Fibroblast of lung (primary cell): ENCODE data around the gene PLAAT4. TPM values are rescaled to one million over a fixed set of nuclear protein-coding genes. Genes with fewer than 3 reads are reported as not detected.

Source experiments
- DNase-seq, 2 donors: peaks; one replicate each; pipeline versions ENCODE4 v3.0.0 to v3.0.0-alpha.2; 2010; ENCODE audit warnings: low read depth in 2 of 2
- H2AFZ ChIP-seq: 2 replicates; pipeline ENCODE4 v1.5.1; 2012; ENCODE audit warnings: low read length, control low read depth, inconsistent platforms
- H3K27ac ChIP-seq: 2 replicates; pipeline ENCODE4 v1.5.1; 2011; ENCODE audit warnings: low read length, control low read depth; ENCODE audit not compliant: insufficient read depth
- H3K27me3 ChIP-seq: 2 replicates; pipeline ENCODE4 v1.5.1; 2011; ENCODE audit warnings: mild to moderate bottlenecking, low read length; ENCODE audit not compliant: control insufficient read depth, insufficient read depth
- H3K36me3 ChIP-seq: 2 replicates; pipeline ENCODE4 v1.5.1; 2011; ENCODE audit warnings: low read length; ENCODE audit not compliant: control insufficient read depth, insufficient read depth
- H3K4me1 ChIP-seq: 2 replicates; pipeline ENCODE4 v1.5.1; 2011; ENCODE audit warnings: low read length; ENCODE audit not compliant: control insufficient read depth, insufficient read depth; ENCODE audit errors: extremely low read depth
- H3K4me2 ChIP-seq: 2 replicates; pipeline ENCODE4 v1.5.1; 2011; ENCODE audit warnings: low read length, control low read depth; ENCODE audit not compliant: insufficient read depth; ENCODE audit errors: extremely low read depth
- H3K4me3 ChIP-seq, 4 experiments: fragments of 200-600 bp in 1 of 4; sonication (generic) in 1 of 4; replicated peaks in 1 of 4; 2 replicates each; pipeline ENCODE4 v1.5.1; 2011 to 2016; ENCODE audit warnings: low read length in 4 of 4, low read depth in 3 of 4, mild to moderate bottlenecking in 3 of 4, control low read depth in 2 of 4, inconsistent platforms in 1 of 4, mixed read lengths in 1 of 4; ENCODE audit not compliant: insufficient read depth in 1 of 4; ENCODE audit errors: control extremely low read depth in 1 of 4
- H3K79me2 ChIP-seq: 2 replicates; pipeline ENCODE4 v1.5.1; 2012; ENCODE audit warnings: mild to moderate bottlenecking, low read length, inconsistent platforms; ENCODE audit not compliant: control insufficient read depth, insufficient read depth
- H3K9ac ChIP-seq: 2 replicates; pipeline ENCODE4 v1.5.1; 2011; ENCODE audit warnings: mild to moderate bottlenecking, low read length, control low read depth; ENCODE audit not compliant: insufficient read depth
- H3K9me3 ChIP-seq: 2 replicates; pipeline ENCODE4 v1.5.1; 2012; ENCODE audit warnings: low read depth, low read length; ENCODE audit not compliant: control insufficient read depth, insufficient read depth
- H4K20me1 ChIP-seq: 2 replicates; pipeline ENCODE4 v1.5.1; 2011; ENCODE audit warnings: low read length; ENCODE audit not compliant: control insufficient read depth, insufficient read depth; ENCODE audit errors: extremely low read depth
- CTCF ChIP-seq, 2 donors: IDR thresholded peaks in 1 of 2; conservative IDR thresholded peaks in 1 of 2; 1 replicate in 1 of 2; 2 replicates in 1 of 2; pipeline ENCODE4 v1.5.1; 2011 to 2012; ENCODE audit warnings: low read length in 2 of 2, control low read depth in 1 of 2, inconsistent platforms in 1 of 2, low read depth in 1 of 2, mild to moderate bottlenecking in 1 of 2
- EZH2 ChIP-seq: IDR thresholded peaks from 2 replicates; pipeline ENCODE4 v1.5.1; 2012; ENCODE audit warnings: low read length, control low read depth, mild to moderate bottlenecking; ENCODE audit errors: missing control alignments
- polyA plus RNA-seq, 2 donors: library from polyadenylated mRNA; depleted of rRNA in 1 of 2; stranded (reverse) in 1 of 2; unstranded in 1 of 2; fragments of >200 nt; gene quantifications; 2 replicates each; pipeline ENCODE4 v1.2.1, GENCODE V29; 2011 to 2012; ENCODE audit warnings: missing spikeins in 1 of 2
- total RNA-seq: library from RNA; depleted of rRNA; stranded (reverse); fragments of >200 nt; gene quantifications from 2 replicates; pipeline ENCODE4 v1.2.1, GENCODE V29; 2014

The PLAAT4 gene
- total and polyA plus RNA-seq, 2 donors (not counting 1 experiment from before 2014, with no cell fraction given): 47.4 to 85.7 TPM

GRCh38 chr11:63554877-63555223 lies 18.2 kb downstream of the PLAAT4 start:
- Histone ChIP-seq H3K27ac (no peak overlapping the region), H3K9ac (no peak overlapping the region), H4K20me1 (no peaks in the 10 kb centered on the region), H3K4me3 (no peak overlapping the region), H3K4me2 (no peak overlapping the region), H3K79me2 (no peaks in the 10 kb centered on the region), H2AFZ (no peak overlapping the region), H3K4me1 (no peaks in the 10 kb centered on the region), H3K27me3 (no peaks in the 10 kb centered on the region), H3K9me3 (no peaks in the 10 kb centered on the region), H3K36me3 (no peaks in the 10 kb centered on the region)
- no peak for DNase-seq
- TF ChIP-seq CTCF (conservative IDR thresholded peaks at IDR 0.05 in 1 of 2, IDR thresholded peaks at IDR 0.05 in 1 of 2; ENCODE audit: low read depth in 1 of 2, low read length in 2 of 2) (no peak), EZH2 (no peak)

GRCh38 chr11:63556404-63557013 lies 19.9 kb downstream of the PLAAT4 start:
- Histone ChIP-seq H3K36me3 (no peaks in the 10 kb centered on the region), H3K4me3 (no peak overlapping the region), H3K4me1 (no peaks in the 10 kb centered on the region), H3K79me2 (no peaks in the 10 kb centered on the region), H4K20me1 (no peaks in the 10 kb centered on the region), H3K27ac (no peak overlapping the region), H3K27me3 (no peaks in the 10 kb centered on the region), H3K9ac (no peak overlapping the region), H3K9me3 (no peaks in the 10 kb centered on the region), H2AFZ (no peak overlapping the region), H3K4me2 (no peak overlapping the region)
- TF ChIP-seq CTCF (conservative IDR thresholded peaks at IDR 0.05 in 1 of 2, IDR thresholded peaks at IDR 0.05 in 1 of 2; ENCODE audit: low read depth in 1 of 2, low read length in 2 of 2) (no peak), EZH2 (no peak)
- no peak for DNase-seq

GRCh38 chr11:63557570-63557969 lies 21.0 kb downstream of the PLAAT4 start:
- H3K36me3 ChIP-seq: no peaks in the 10 kb centered on the region
- TF ChIP-seq EZH2 (no peak), CTCF (conservative IDR thresholded peaks at IDR 0.05 in 1 of 2, IDR thresholded peaks at IDR 0.05 in 1 of 2; ENCODE audit: low read depth in 1 of 2, low read length in 2 of 2) (no peak)
- H3K9ac ChIP-seq: no peak overlapping the region
- H3K4me1 ChIP-seq: no peaks in the 10 kb centered on the region
- H3K4me2 ChIP-seq: no peak overlapping the region
- no peaks in the 10 kb centered on the region for H3K9me3 ChIP-seq
- H4K20me1 ChIP-seq: no peaks in the 10 kb centered on the region
- DNase-seq: no peak
- H3K27ac ChIP-seq: no peak overlapping the region
- H3K4me3 ChIP-seq: no peak overlapping the region
- no peak overlapping the region for H2AFZ ChIP-seq
- H3K27me3 ChIP-seq: no peaks in the 10 kb centered on the region
- no peaks in the 10 kb centered on the region for H3K79me2 ChIP-seq
